ENCODE data around the gene ANKS1A. TPM values are rescaled to one million over a fixed set of nuclear protein-coding genes. Genes with fewer than 3 reads are reported as not detected.

Gene ANKS1A
- total and polyA plus RNA-seq, 2 of the 4 experiments (the other 2 are of a cell fraction) = 7.2 to 7.5 TPM

DNA sequence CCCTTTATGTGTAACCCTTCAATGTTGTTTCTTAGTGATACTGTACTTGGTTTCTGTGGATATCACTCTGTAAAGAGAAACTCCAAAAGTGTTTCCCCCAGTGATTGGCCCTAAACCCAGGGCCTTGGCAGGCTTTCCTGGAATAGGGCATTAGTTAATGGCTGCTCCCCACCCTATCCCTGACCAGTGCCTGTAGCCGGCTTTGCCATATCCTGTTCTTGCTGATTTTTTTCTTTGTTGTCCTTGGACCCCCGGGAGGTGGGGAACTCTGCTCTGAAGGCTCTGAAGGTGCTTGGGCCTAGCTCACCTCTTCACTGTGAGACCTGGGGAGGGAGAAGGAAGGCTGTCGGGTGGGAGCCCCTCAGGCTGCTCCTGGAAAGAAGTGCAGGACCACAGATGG lies 131.9 kb downstream of the ANKS1A start:
- Histone ChIP-seq H3K9ac (ENCODE audit: low read depth, low read length) (no peak overlapping the region), H3K4me3 (ENCODE audit: insufficient read depth, low read depth, low read length) (no peak overlapping the region), H3K9me1 (ENCODE audit: insufficient read depth, low read length) (peaks cover 16% of the 10 kb centered on the region), H3K4me1 (ENCODE audit: control insufficient read depth, insufficient read depth, low read length) (peaks cover 28% of the 10 kb centered on the region), H2AK9ac (replicated peaks; ENCODE audit: low read depth, low read length, poor library complexity) (no peak overlapping the region), H3K56ac (ENCODE audit: extremely low read depth, insufficient read depth, low read length) (no peak overlapping the region), H3K18ac (ENCODE audit: low read depth, low read length) (no peak overlapping the region), H2BK20ac (ENCODE audit: low read depth, low read length) (no peak overlapping the region), H3K27me3 (ENCODE audit: control insufficient read depth, insufficient read depth, low read length) (no peaks in the 10 kb centered on the region), H3K4ac (ENCODE audit: low read depth, low read length) (no peak overlapping the region), H3K23ac (ENCODE audit: low read depth, low read length) (no peak overlapping the region), H3K4me2 (ENCODE audit: low read depth, low read length) (no peak overlapping the region), H3K14ac (replicated peaks; ENCODE audit: low read depth, low read length) (no peak overlapping the region), H3K27ac (ENCODE audit: insufficient read depth, low read length) (no peak overlapping the region), H2BK15ac (ENCODE audit: low read depth, low read length) (no peak overlapping the region), H3K36me3 (ENCODE audit: control insufficient read depth, insufficient read depth, low read length) (no peaks in the 10 kb centered on the region), H4K91ac (ENCODE audit: insufficient read depth, low read depth, low read length) (no peak overlapping the region), H2AFZ (replicated peaks; ENCODE audit: low read length, poor library complexity) (no peak overlapping the region), H2BK5ac (ENCODE audit: low read depth, low read length, poor library complexity, severe bottlenecking) (no peak overlapping the region), H3K9me3 (ENCODE audit: control insufficient read depth, insufficient read depth, low read length) (no peaks in the 10 kb centered on the region), H4K8ac (ENCODE audit: low read depth in 2 of 2, low read length in 2 of 2) (no peak overlapping the region), H4K20me1 (ENCODE audit: insufficient read depth, low read length) (peaks cover 3% of the 10 kb centered on the region; the same call in 1 of the 2 replicates), H3K79me1 (ENCODE audit: low read depth in 1 of 2, low read length in 2 of 2) (peaks cover 9 to 17% of the 10 kb centered on the region in 2 experiments; a peak in 3 of 4 replicates), H2AK5ac (ENCODE audit: low read depth, low read length) (no peak overlapping the region), H4K5ac (ENCODE audit: low read depth, low read length) (no peak overlapping the region), H2BK120ac (ENCODE audit: low read depth, low read length) (no peak overlapping the region)
- TF ChIP-seq NFE2L2 (IDR thresholded peaks at IDR 0.05; ENCODE audit: low read depth, low read length) = no peak
- no peak for TF ChIP-seq POLR2A (IDR thresholded peaks at IDR 0.05; ENCODE audit: low read depth, low read length)
- TF ChIP-seq RFX5 (IDR thresholded peaks at IDR 0.05; ENCODE audit: low read depth, low read length) = no peak
- no peak for TF ChIP-seq CEBPB (IDR thresholded peaks at IDR 0.05; ENCODE audit: low read depth, low read length)
- TF ChIP-seq, protein P1, sequence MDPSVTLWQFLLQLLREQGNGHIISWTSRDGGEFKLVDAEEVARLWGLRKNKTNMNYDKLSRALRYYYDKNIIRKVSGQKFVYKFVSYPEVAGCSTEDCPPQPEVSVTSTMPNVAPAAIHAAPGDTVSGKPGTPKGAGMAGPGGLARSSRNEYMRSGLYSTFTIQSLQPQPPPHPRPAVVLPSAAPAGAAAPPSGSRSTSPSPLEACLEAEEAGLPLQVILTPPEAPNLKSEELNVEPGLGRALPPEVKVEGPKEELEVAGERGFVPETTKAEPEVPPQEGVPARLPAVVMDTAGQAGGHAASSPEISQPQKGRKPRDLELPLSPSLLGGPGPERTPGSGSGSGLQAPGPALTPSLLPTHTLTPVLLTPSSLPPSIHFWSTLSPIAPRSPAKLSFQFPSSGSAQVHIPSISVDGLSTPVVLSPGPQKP (IDR thresholded peaks at IDR 0.05; ENCODE audit: borderline replicate concordance, low read depth, low read length) = no peak
- TF ChIP-seq RAD21 (IDR thresholded peaks at IDR 0.05; ENCODE audit: low read length) = no peak
- TF ChIP-seq CHD1 (IDR thresholded peaks at IDR 0.05; ENCODE audit: low read depth, low read length) = no peak
- TF ChIP-seq MAFK (IDR thresholded peaks at IDR 0.05; ENCODE audit: low read depth, low read length) = no peak
- TF ChIP-seq, protein P2, sequence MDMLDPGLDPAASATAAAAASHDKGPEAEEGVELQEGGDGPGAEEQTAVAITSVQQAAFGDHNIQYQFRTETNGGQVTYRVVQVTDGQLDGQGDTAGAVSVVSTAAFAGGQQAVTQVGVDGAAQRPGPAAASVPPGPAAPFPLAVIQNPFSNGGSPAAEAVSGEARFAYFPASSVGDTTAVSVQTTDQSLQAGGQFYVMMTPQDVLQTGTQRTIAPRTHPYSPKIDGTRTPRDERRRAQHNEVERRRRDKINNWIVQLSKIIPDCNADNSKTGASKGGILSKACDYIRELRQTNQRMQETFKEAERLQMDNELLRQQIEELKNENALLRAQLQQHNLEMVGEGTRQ (IDR thresholded peaks at IDR 0.05; ENCODE audit: low read depth, low read length) = no peak
- no peak for TF ChIP-seq MXI1 (IDR thresholded peaks at IDR 0.05; ENCODE audit: borderline replicate concordance, low read depth, low read length)
- TF ChIP-seq, protein P3, sequence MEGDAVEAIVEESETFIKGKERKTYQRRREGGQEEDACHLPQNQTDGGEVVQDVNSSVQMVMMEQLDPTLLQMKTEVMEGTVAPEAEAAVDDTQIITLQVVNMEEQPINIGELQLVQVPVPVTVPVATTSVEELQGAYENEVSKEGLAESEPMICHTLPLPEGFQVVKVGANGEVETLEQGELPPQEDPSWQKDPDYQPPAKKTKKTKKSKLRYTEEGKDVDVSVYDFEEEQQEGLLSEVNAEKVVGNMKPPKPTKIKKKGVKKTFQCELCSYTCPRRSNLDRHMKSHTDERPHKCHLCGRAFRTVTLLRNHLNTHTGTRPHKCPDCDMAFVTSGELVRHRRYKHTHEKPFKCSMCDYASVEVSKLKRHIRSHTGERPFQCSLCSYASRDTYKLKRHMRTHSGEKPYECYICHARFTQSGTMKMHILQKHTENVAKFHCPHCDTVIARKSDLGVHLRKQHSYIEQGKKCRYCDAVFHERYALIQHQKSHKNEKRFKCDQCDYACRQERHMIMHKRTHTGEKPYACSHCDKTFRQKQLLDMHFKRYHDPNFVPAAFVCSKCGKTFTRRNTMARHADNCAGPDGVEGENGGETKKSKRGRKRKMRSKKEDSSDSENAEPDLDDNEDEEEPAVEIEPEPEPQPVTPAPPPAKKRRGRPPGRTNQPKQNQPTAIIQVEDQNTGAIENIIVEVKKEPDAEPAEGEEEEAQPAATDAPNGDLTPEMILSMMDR (conservative IDR thresholded peaks at IDR 0.05; ENCODE audit: low read depth, low read length) = no peak
- no peak for TF ChIP-seq FOS (IDR thresholded peaks at IDR 0.05; ENCODE audit: low read depth, low read length)
- no peak for TF ChIP-seq BHLHE40 (IDR thresholded peaks at IDR 0.05; ENCODE audit: low read depth, low read length)
- no peak for TF ChIP-seq RCOR1 (IDR thresholded peaks at IDR 0.05; ENCODE audit: insufficient replicate concordance, low read length)
- TF ChIP-seq MAZ (IDR thresholded peaks at IDR 0.05; ENCODE audit: borderline replicate concordance, low read depth, low read length) = no peak
- no peak for TF ChIP-seq SMC3 (IDR thresholded peaks at IDR 0.05; ENCODE audit: low read depth, low read length)
- in situ Hi-C loops (cut with MboI; ENCODE audit: low sequenced_read_pairs) = no loop called here
- DNase-seq = no peak
- dilution Hi-C loops (cut with HindIII; ENCODE audit: low sequenced_read_pairs, unreplicated experiment) = no loop called here
- CTCF ChIA-PET = interaction anchor here (0.6 kb wide), 1 partner anchor 119 kb away, joined by 3 read pairs; no protein-coding TSS in a partner anchor
- intact Hi-C loops (cut with micrococcal nuclease) = no loop called here
- BruUV-seq (replicated peaks) = no TSS peak
- no peak for ATAC-seq (ENCODE audit: low read depth)
- no CpG with 5 or more reads among the region's 3 CpGs for WGBS, 2 experiments (ENCODE audit: extremely low coverage in 2 of 2, insufficient read length in 1 of 2)
- POLR2A ChIA-PET (ENCODE audit: unreplicated experiment) = no interaction called here

Data from IMR-90 (cell line).